BE2C (cell line): ENCODE measurements around the gene PLD2.

ENCODE experiments used
- DNase-seq: peaks from one replicate; pipeline ENCODE4 v3.0.0-alpha.2; 2020
- H3K27me3 ChIP-seq: fragments of 250-450 bp; sonication (Bioruptor Pico); 2 replicates; pipeline ENCODE4 v1.5.1; 2020; ENCODE audit warnings: mild to moderate bottlenecking
- H3K36me3 ChIP-seq: fragments of 250-450 bp; sonication (Bioruptor Pico); 2 replicates; pipeline ENCODE4 v1.5.1; 2020; ENCODE audit warnings: mild to moderate bottlenecking
- H3K4me1 ChIP-seq: fragments of 250-450 bp; sonication (Bioruptor Pico); 2 replicates; pipeline ENCODE4 v1.5.1; 2020
- H3K4me3 ChIP-seq: 2 replicates; pipeline ENCODE4 v1.5.1; 2011; ENCODE audit warnings: low read depth, low read length
- H3K9me3 ChIP-seq: fragments of 250-450 bp; sonication (Bioruptor Pico); 2 replicates; pipeline ENCODE4 v1.5.1; 2020
- TF ChIP-seq, protein P1 (sequence below): IDR thresholded peaks from 2 replicates; pipeline ENCODE4 v1.5.1; 2012; ENCODE audit warnings: mild to moderate bottlenecking, low read depth, low read length

Gene PLD2

DNA sequence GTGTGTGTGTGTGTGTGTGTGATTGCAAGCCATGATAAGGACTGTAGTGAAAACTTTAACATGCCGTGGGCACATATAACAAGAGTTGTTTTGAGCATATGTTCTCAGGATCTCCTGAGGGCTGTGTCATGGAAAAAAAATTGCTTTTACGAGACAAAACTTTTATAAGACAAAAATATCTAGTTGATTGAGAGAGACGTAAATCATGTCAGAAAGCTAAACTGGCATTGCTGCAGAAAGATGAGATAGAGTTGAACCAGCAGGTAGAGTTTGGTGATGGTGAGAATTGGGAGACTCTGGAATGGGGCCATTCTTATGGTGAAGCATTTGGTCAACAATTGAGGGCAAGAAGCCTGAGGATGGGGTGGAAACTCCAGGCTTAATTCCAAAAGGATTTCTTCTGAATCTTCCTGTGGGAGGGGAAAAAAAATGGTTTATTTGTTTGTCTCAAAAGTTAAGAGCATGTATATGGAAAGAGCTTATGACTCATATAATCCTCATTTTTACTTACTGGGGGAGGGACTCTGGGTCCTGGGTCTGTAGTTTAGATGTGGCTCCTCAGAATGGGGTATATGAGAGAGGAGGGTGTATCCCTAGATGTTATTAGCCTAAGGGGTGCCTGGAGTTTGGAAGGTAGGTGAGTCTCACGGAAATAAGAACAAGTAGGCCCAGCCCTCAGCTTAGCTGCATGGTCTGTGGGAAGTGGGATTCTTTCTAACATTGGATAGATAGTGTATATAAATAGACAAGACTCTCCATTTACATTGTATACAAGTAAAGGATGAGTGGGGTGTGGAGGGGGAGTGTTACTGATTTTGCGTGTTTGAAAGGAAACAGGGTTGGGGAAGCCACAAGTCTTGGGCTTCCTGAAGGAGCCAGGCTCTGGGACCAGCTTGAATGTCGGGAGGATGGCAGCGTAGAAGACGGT lies 33.3 kb downstream of the PLD2 start:
- Histone ChIP-seq H3K9me3 (no peaks in the 10 kb centered on the region), H3K4me3 (no peak overlapping the region), H3K36me3 (no peaks in the 10 kb centered on the region), H3K4me1 (no peaks in the 10 kb centered on the region), H3K27me3 (no peaks in the 10 kb centered on the region)
- TF ChIP-seq, protein P1, sequence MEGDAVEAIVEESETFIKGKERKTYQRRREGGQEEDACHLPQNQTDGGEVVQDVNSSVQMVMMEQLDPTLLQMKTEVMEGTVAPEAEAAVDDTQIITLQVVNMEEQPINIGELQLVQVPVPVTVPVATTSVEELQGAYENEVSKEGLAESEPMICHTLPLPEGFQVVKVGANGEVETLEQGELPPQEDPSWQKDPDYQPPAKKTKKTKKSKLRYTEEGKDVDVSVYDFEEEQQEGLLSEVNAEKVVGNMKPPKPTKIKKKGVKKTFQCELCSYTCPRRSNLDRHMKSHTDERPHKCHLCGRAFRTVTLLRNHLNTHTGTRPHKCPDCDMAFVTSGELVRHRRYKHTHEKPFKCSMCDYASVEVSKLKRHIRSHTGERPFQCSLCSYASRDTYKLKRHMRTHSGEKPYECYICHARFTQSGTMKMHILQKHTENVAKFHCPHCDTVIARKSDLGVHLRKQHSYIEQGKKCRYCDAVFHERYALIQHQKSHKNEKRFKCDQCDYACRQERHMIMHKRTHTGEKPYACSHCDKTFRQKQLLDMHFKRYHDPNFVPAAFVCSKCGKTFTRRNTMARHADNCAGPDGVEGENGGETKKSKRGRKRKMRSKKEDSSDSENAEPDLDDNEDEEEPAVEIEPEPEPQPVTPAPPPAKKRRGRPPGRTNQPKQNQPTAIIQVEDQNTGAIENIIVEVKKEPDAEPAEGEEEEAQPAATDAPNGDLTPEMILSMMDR: no peak
- DNase-seq: no peak

DNA sequence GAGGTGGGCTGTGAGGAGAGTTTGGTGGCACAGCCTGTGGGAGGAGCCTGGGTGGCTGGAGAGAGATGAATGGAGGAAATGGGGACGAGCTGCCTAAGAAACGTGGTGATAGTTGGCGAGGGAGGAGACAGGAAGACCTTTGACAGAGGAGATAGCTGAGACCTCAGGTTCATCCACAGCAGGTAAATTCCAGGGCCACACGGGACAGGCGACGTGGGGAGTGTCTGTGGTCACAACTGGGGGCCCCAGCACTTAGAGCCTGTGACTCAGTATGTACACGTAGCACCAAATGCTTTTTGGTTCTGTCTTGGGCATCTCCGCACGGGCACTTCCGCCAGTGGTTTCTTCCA lies 33.9 kb downstream of the PLD2 start:
- Histone ChIP-seq H3K27me3 (no peaks in the 10 kb centered on the region), H3K4me1 (no peaks in the 10 kb centered on the region), H3K4me3 (no peak overlapping the region), H3K36me3 (no peaks in the 10 kb centered on the region), H3K9me3 (no peaks in the 10 kb centered on the region)
- TF ChIP-seq, protein P1: no peak
- no peak for DNase-seq

DNA sequence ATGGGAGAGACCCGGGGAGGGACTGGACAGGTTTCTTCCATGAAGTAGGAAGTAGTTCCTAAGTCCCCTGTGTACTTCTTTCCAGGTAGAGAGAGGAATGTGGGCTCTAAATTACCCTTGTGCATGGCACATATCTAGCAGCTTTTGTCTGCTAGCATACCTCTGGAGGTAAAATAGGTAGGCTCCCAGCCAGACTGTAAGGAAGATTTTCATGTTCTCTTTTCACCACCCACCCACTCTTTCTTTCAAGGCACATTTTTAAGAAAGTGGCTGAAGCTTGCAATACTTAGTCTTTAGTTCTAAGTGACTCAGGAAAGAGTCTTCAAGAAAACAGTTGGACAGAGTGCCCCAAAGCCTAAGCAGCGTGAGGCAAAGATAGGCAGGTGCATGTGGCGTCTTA lies 35.4 kb downstream of the PLD2 start:
- Histone ChIP-seq H3K4me1 (no peaks in the 10 kb centered on the region), H3K36me3 (no peaks in the 10 kb centered on the region), H3K27me3 (no peaks in the 10 kb centered on the region), H3K9me3 (no peaks in the 10 kb centered on the region), H3K4me3 (no peak overlapping the region)
- no peak for DNase-seq
- TF ChIP-seq, protein P1: no peak

DNA sequence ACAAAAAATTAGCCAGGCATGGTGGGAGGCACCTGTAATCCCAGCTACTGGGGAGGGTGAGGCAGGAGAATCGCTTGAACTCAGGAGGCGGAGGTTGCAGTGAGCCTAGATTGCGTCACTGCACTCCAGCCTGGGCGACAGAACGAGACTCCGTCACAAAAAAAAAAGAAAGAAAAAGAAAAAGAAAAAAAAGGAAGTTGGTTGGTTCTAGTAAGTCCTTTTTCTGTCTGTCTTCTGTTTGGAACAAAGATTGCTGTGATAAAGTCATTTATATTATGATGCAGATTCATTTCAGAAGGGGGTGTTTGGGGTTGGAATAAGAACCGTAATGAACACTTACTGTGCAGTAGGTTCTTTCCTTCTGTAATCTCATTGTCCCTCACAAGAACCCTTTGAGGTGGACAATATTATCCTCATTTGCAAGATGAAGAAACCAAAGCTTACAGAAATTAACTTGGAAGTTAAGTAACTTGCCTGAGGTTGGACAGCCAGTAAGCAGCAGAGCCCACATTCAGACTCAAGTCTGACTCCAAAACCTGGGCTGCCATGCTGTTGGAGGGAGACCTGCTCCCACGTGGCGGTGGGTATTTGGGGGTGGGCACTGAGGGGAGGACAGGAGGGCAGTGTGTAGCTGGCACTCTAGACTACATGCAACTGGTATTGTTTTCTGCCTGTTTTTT lies 36.5 kb downstream of the PLD2 start:
- Histone ChIP-seq H3K9me3 (no peaks in the 10 kb centered on the region), H3K36me3 (no peaks in the 10 kb centered on the region), H3K27me3 (no peaks in the 10 kb centered on the region), H3K4me1 (no peaks in the 10 kb centered on the region), H3K4me3 (no peak overlapping the region)
- no peak for DNase-seq
- TF ChIP-seq, protein P1: no peak

DNA sequence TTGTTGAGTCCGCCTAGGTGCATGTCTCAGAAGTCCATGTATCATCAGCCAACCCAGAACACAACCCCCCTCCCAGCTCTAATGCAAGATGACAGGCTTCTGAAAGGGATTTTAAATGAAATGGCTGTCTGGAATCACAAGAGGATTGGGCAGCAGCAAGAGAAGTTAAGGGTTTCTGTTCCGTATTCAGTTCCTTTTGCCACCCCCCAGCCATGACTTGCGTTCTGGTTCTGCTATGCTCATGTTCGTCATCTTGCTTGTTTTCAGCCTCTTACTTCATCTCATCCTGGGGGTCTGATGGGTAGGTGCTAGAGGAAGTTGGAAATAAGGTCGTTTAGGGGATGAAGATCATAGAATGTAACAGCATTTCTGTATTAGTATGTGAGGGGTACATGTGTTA lies 38.2 kb downstream of the PLD2 start:
- Histone ChIP-seq H3K4me1 (no peaks in the 10 kb centered on the region), H3K9me3 (no peaks in the 10 kb centered on the region), H3K36me3 (no peaks in the 10 kb centered on the region), H3K27me3 (no peaks in the 10 kb centered on the region), H3K4me3 (no peak overlapping the region)
- DNase-seq: no peak
- TF ChIP-seq, protein P1: no peak
